ENCODE results near the gene DNAI2. TPM values are rescaled to one million over a fixed set of nuclear protein-coding genes. Genes with fewer than 3 reads are reported as not detected.
A peak's percentile ranks its signal among the peaks of the same experiment; 100 is the strongest.

The DNAI2 gene
- total and polyA plus RNA-seq, 7 donors, result 0.10 TPM; not detected in 6

- no peak overlapping the region for H3K27ac ChIP-seq
- peaks cover 0 to 21% (median 10%) of the 10 kb centered on the region in 4 donors for H3K4me1 ChIP-seq
- no peaks in the 10 kb centered on the region for H3K9me3 ChIP-seq
- no peak for TF ChIP-seq POLR2AphosphoS5 (IDR thresholded peaks at IDR 0.05)
- TF ChIP-seq EP300 (IDR thresholded peaks at IDR 0.05), result no peak
- no peak for TF ChIP-seq POLR2A (IDR thresholded peaks at IDR 0.05)
- TF ChIP-seq CTCF (IDR thresholded peaks at IDR 0.05), result no peak
- H3K27me3 ChIP-seq, result peaks cover 36 to 100% (median 96%) of the 10 kb centered on the region in 3 donors
- peak overlapping the region in 2 of 4 donors; percentile 21 to 30 for H3K4me3 ChIP-seq
- no peak for DNase-seq
- intact Hi-C loops (cut with DNase I), result no loop called here
- 2 to 3% methylated on average over 105 of the region's 105 CpGs for WGBS, 2 donors
- no peaks in the 10 kb centered on the region for H3K36me3 ChIP-seq
These were observed 82.8 kb downstream of the DNAI2 start for GRCh38 chr17:74356646-74357465.

GRCh38 chr17:74357466-74357809, 83.4 kb downstream of the DNAI2 start:
- Histone ChIP-seq H3K4me3 (peak overlapping the region in 1 of 4 donors; percentile 30), H3K27ac (no peak overlapping the region), H3K27me3 (peaks cover 38 to 100% (median 95%) of the 10 kb centered on the region in 3 donors), H3K4me1 (peaks cover 0 to 21% (median 10%) of the 10 kb centered on the region in 4 donors), H3K9me3 (no peaks in the 10 kb centered on the region), H3K36me3 (no peaks in the 10 kb centered on the region)
- intact Hi-C loops (cut with DNase I), result no loop called here
- no peak for DNase-seq
- TF ChIP-seq CTCF (IDR thresholded peaks at IDR 0.05), result no peak
- TF ChIP-seq POLR2A (IDR thresholded peaks at IDR 0.05), result no peak
- TF ChIP-seq POLR2AphosphoS5 (IDR thresholded peaks at IDR 0.05), result no peak
- no peak for TF ChIP-seq EP300 (IDR thresholded peaks at IDR 0.05)
- 17 to 27% methylated on average over 32 of the region's 32 CpGs for WGBS, 2 donors

GRCh38 chr17:74358697-74359096, 84.7 kb downstream of the DNAI2 start:
- TF ChIP-seq EP300 (IDR thresholded peaks at IDR 0.05) (no peak), CTCF (IDR thresholded peaks at IDR 0.05) (no peak), POLR2A (IDR thresholded peaks at IDR 0.05) (no peak), POLR2AphosphoS5 (IDR thresholded peaks at IDR 0.05) (no peak)
- Histone ChIP-seq H3K4me1 (peaks cover 0 to 21% (median 10%) of the 10 kb centered on the region in 4 donors), H3K36me3 (no peaks in the 10 kb centered on the region), H3K9me3 (no peaks in the 10 kb centered on the region), H3K27me3 (peaks cover 38 to 97% (median 83%) of the 10 kb centered on the region in 3 donors), H3K4me3 (no peak overlapping the region), H3K27ac (no peak overlapping the region)
- WGBS, 2 donors, result 71 to 83% methylated on average over 9 of the region's 9 CpGs
- intact Hi-C loops (cut with DNase I), result no loop called here
- DNase-seq, result no peak

GRCh38 chr17:74359916-74360315, 85.9 kb downstream of the DNAI2 start:
- intact Hi-C loops (cut with DNase I), result loop anchor here (2.0 kb wide), 1 partner anchor 149 kb away; no protein-coding TSS in a partner anchor
- no peak for TF ChIP-seq CTCF (IDR thresholded peaks at IDR 0.05)
- TF ChIP-seq POLR2A (IDR thresholded peaks at IDR 0.05), result no peak
- TF ChIP-seq EP300 (IDR thresholded peaks at IDR 0.05), result no peak
- TF ChIP-seq POLR2AphosphoS5 (IDR thresholded peaks at IDR 0.05), result no peak
- Histone ChIP-seq H3K27ac (no peak overlapping the region), H3K9me3 (no peaks in the 10 kb centered on the region), H3K4me1 (peaks cover 0 to 21% (median 10%) of the 10 kb centered on the region in 4 donors), H3K27me3 (peaks cover 38 to 84% (median 70%) of the 10 kb centered on the region in 3 donors), H3K36me3 (no peaks in the 10 kb centered on the region), H3K4me3 (no peak overlapping the region)
- DNase-seq, result no peak
- WGBS, 2 donors, result 87 to 95% methylated on average over 22 of the region's 22 CpGs

Measured in sigmoid colon (tissue), 7 donors.